Ovary (tissue), 9 donors: ENCODE results near the gene KNDC1. TPM values are rescaled to one million over a fixed set of nuclear protein-coding genes. Genes with fewer than 3 reads are reported as not detected.

Source experiments
- DNase-seq, 5 donors: peaks; one replicate each; pipeline ENCODE4 v3.0.0-alpha.2; 2019 to 2020
- H3K27ac ChIP-seq, 2 donors: fragments of 200-600 bp; one replicate each; pipeline versions ENCODE4 v1.5.1 to v1.8.0; 2019 to 2022
- H3K27me3 ChIP-seq: fragments of 200-600 bp; one replicate; pipeline ENCODE4 v1.8.0; 2022
- H3K36me3 ChIP-seq: fragments of 200-600 bp; sonication (generic); one replicate; pipeline ENCODE4 v1.5.1; 2019
- H3K4me1 ChIP-seq: one replicate; pipeline ENCODE4 v1.8.1; 2013; ENCODE audit warnings: mild to moderate bottlenecking, moderate library complexity; ENCODE audit not compliant: insufficient read depth
- H3K4me3 ChIP-seq: fragments of 200-600 bp; sonication (generic); one replicate; pipeline ENCODE4 v1.5.1; 2017
- H3K9me3 ChIP-seq, 2 donors: fragments of 200-600 bp in 1 of 2; sonication (generic) in 1 of 2; one replicate each; pipeline versions ENCODE4 v1.5.1 to v1.8.1; 2013 to 2019; ENCODE audit warnings: mild to moderate bottlenecking in 1 of 2, moderate library complexity in 1 of 2
- EP300 ChIP-seq: sonication (generic); formaldehyde crosslinking; IDR thresholded peaks from one replicate; pipeline ENCODE4 v1.6.1; 2017; ENCODE audit warnings: antibody characterized with exemption
- POLR2A ChIP-seq: fragments of 450-650 bp; IDR thresholded peaks from one replicate; pipeline ENCODE4 v1.6.1; 2017; ENCODE audit warnings: antibody characterized with exemption, mild to moderate bottlenecking, moderate library complexity
- WGBS, 3 donors: extraction: QIAGEN DNeasy Blood & Tissue Kit in 1 of 3; methylation state at CpG; one replicate each; pipeline versions ENCODE4 v1.1.5 to v1.1.7; 2013 to 2017; 5-methylcytosine and 5-hydroxymethylcytosine counted together
- intact Hi-C, 4 donors: fragments of 100-400 bp; cut with DNase I; formaldehyde crosslinking; loops; one replicate each; pipeline versions ENCODE4 v1.11.0 to v1.15.1; 2022 to 2023
- polyA plus RNA-seq, 2 donors: library from polyadenylated mRNA; stranded (reverse); fragments of 200-250 nt in 1 of 2; fragments of 350-450 nt in 1 of 2; fragmentation: Illumina TruSeq in 1 of 2; extraction: RNeasy Lipid Tissue Mini Kit (QIAGEN cat#74804) in 1 of 2; gene quantifications; one replicate each; pipeline ENCODE4 v1.2.3, GENCODE V29; 2013 to 2014
- total RNA-seq, 7 donors: library from RNA; depleted of rRNA in 2 of 7; stranded (reverse); fragments of >200 nt in 2 of 7; fragmentation: NEBNext Ultra II Directional in 3 of 7; extraction: Animal tissue kit (Norgen Biotek cat#: 25700) in 3 of 7; gene quantifications; one replicate each; pipeline versions ENCODE4 v1.1.0 to v1.2.4, GENCODE V29; 2016 to 2023
- TF ChIP-seq, protein P1 (sequence below), 3 donors: fragments of 450-650 bp in 2 of 3; fragments of 200-600 bp in 1 of 3; IDR thresholded peaks; one replicate each; pipeline versions ENCODE4 v1.5.1 to v1.8.0; 2016 to 2022; ENCODE audit warnings: antibody characterized with exemption in 3 of 3, mild to moderate bottlenecking in 1 of 3
- donor health status: DM: no; HTN: no; CAD: no; lungs with moderate emphysema.
- donor health status: DM: no; HTN: no; CAD: no.
- donor health status: Bipolar disorder and iron deficiency.
- donor health status: DM: yes; HTN: yes; CAD: no.
- donor health status: DM: no; HTN: no; CAD: no.
- donor health status: DM: yes; HTN: yes; CAD: no.

Gene KNDC1
- total and polyA plus RNA-seq, 9 donors: 0.67 to 34.9 (median 16.6) TPM

DNA sequence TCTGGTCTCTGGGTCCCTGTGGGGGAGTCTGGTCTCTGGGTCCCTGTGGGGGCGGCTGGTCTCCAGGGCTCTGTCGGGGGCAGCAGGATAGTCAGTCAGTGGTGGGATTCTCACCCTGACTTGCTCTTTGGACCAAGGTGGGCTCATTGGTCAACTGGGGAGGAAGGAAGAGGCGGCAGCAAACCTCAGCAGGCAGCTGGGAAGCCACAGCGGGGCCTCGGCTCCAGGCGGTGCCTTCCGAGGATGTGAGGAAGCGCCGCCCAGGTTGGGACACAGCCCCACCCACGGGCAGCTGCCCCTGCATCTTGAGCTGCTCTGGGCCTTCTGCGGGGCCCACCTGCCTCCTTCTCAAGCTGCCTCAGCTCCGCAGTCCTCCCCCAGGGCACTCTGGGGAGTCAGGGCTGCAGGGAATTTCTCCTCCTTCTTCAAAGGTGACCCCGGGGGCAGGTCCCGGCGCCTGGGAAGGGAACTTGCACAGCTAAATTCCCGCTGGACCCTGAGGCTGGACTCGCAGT is 20.4 kb upstream of the KNDC1 start:
- WGBS, 3 donors: 13 to 52% (median 48%) methylated on average over 15 to 17 of the region's 17 CpGs
- H3K27ac ChIP-seq: no peak overlapping the region
- peak in 2 of 5 donors; percentile 10 to 16 for DNase-seq
- H3K36me3 ChIP-seq: no peaks in the 10 kb centered on the region
- TF ChIP-seq EP300 (no peak), POLR2A (no peak)
- TF ChIP-seq, protein P1, sequence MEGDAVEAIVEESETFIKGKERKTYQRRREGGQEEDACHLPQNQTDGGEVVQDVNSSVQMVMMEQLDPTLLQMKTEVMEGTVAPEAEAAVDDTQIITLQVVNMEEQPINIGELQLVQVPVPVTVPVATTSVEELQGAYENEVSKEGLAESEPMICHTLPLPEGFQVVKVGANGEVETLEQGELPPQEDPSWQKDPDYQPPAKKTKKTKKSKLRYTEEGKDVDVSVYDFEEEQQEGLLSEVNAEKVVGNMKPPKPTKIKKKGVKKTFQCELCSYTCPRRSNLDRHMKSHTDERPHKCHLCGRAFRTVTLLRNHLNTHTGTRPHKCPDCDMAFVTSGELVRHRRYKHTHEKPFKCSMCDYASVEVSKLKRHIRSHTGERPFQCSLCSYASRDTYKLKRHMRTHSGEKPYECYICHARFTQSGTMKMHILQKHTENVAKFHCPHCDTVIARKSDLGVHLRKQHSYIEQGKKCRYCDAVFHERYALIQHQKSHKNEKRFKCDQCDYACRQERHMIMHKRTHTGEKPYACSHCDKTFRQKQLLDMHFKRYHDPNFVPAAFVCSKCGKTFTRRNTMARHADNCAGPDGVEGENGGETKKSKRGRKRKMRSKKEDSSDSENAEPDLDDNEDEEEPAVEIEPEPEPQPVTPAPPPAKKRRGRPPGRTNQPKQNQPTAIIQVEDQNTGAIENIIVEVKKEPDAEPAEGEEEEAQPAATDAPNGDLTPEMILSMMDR (IDR thresholded peaks at IDR 0.05): no peak
- H3K27me3 ChIP-seq: no peaks in the 10 kb centered on the region
- intact Hi-C loops: loop anchor here in 1 of 4 donors (5.0 kb wide), 1 partner anchor 178 kb away; no protein-coding TSS in a partner anchor
- H3K4me3 ChIP-seq: no peak overlapping the region
- H3K4me1 ChIP-seq: no peaks in the 10 kb centered on the region
- no peaks in the 10 kb centered on the region for H3K9me3 ChIP-seq

DNA sequence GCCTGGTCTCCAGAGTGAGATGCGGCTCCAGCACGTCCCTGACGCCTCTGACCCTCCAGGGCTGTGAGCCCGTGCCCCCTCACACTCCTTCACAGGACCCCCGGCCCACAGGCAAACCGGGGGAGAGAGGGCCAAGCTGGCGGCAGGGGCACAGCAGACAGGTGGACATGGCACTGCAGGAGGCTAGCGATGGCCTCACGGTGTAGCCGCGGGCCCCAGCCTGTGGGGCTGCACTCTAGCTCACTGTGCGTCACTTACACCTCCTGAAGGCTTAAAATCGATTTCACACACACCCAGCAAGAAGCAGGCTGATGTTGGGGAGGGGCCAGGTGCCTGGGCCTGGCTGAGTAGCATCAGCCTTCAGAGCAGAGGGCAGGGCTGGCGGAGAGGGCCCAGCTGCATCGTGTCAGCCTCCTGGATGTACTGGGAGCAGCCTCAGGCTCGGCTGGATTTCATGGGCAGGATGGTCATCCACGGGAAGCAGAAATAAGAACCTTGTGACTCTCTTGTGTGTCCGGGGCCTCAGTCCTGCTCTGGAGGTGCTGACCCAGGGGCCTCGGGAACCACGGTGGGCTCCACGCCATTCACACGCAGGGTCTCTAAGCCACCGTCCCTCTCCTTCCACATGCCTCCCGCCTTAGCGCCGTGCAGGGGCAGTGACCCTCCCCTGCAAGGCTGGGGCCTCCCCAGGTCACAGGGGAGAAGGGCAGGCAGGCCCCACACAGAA is 19.4 kb upstream of the KNDC1 start:
- H3K9me3 ChIP-seq: no peaks in the 10 kb centered on the region
- 50 to 69% (median 56%) methylated on average over 26 of the region's 26 CpGs for WGBS, 3 donors
- intact Hi-C loops: loop anchor here in 1 of 4 donors (5.0 kb wide), 1 partner anchor 177 kb away; no protein-coding TSS in a partner anchor
- TF ChIP-seq EP300 (no peak), POLR2A (no peak)
- TF ChIP-seq, protein P1 (IDR thresholded peaks at IDR 0.05): no peak
- H3K4me1 ChIP-seq: no peaks in the 10 kb centered on the region
- H3K36me3 ChIP-seq: no peaks in the 10 kb centered on the region
- no peaks in the 10 kb centered on the region for H3K27me3 ChIP-seq
- DNase-seq: peak in 2 of 5 donors; percentile 10 to 24
- no peak overlapping the region for H3K4me3 ChIP-seq
- no peak overlapping the region for H3K27ac ChIP-seq

DNA sequence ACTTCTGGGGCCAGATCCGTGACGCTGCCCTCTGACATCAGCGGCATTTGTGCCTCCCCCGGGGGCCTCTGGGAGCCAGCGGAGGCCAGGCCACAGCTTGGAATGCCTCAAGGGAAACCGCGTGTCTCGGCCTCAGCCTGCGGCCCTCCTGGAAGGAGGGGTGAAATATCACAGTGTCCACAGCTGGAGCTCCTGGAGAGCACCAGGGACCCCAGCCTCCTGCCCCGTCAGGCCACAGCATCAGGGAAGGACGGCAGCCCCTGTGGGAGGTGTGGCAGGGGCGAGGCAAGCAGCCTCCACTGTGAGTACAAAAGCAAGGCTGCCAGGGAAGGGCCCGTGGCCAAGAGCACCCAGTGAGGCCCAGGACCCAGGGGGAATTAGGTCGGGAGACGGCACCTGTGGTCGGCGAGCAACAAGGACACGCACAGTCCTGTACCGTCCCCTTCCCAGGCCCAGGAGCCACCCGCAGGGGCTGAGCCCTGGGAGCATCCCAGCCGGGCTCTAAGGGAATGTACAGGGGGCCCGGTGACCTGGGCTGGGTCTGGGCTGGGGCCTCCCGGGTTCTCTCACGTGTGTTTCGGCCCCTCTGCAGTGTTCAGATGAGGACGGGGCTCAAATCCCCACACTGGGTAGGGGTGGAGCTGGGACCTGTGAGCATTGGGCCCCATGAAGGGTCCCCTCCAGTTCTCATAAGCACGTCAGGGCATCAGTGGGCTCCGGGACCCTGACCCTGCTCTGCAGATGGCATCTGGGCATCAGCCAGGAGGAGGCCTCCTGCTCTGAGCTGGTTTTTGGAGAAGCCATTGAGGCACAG is 18.7 kb upstream of the KNDC1 start:
- intact Hi-C loops: loop anchor here in 1 of 4 donors (5.0 kb wide), 1 partner anchor 176 kb away; no protein-coding TSS in a partner anchor
- no peak for TF ChIP-seq POLR2A
- TF ChIP-seq, protein P1 (IDR thresholded peaks at IDR 0.05): no peak
- WGBS, 3 donors: 55 to 71% (median 64%) methylated on average over 17 to 28 of the region's 28 CpGs
- Histone ChIP-seq H3K4me1 (no peaks in the 10 kb centered on the region), H3K27ac (no peak overlapping the region), H3K27me3 (no peaks in the 10 kb centered on the region), H3K36me3 (no peaks in the 10 kb centered on the region), H3K4me3 (no peak overlapping the region), H3K9me3 (no peaks in the 10 kb centered on the region)
- peak in 2 of 5 donors; percentile 9 to 29 for DNase-seq

DNA sequence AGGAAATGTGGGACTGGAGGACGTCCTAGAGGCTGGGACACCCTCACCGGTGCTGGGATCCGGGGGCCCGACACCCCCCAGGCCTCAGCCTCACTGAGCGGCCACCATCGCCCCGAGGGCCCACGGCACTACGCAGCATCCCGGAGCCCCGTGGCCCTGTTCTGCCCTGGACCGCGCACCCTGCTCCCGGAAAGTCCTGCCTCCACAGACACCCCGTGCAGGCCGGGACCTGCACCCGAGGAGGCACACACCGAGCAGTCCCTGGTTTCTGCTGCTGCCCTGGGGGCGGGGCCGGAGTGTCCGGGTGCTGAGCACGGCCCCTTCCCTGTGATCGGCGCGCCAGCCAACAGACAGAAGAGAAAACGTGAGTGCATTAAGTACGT is 18.1 kb upstream of the KNDC1 start:
- 81 to 92% (median 86%) methylated on average over 23 to 27 of the region's 27 CpGs for WGBS, 3 donors
- Histone ChIP-seq H3K9me3 (no peaks in the 10 kb centered on the region), H3K4me1 (no peaks in the 10 kb centered on the region), H3K4me3 (no peak overlapping the region), H3K27me3 (no peaks in the 10 kb centered on the region), H3K36me3 (no peaks in the 10 kb centered on the region), H3K27ac (no peak overlapping the region)
- DNase-seq: peak in 2 of 5 donors; percentile 7 to 30
- intact Hi-C loops: loop anchor here in 1 of 4 donors (5.0 kb wide), 1 partner anchor 175 kb away; no protein-coding TSS in a partner anchor
- TF ChIP-seq POLR2A (no peak), EP300 (no peak)
- TF ChIP-seq, protein P1 (IDR thresholded peaks at IDR 0.05): no peak
